Measurements from ENCODE around the gene CYP2A7. TPM values are rescaled to one million over a fixed set of nuclear protein-coding genes. Genes with fewer than 3 reads are reported as not detected.

CYP2A7 gene
- total and polyA plus RNA-seq, 2 donors (not counting 1 experiment from before 2014, with no cell fraction given) = not detected

DNA sequence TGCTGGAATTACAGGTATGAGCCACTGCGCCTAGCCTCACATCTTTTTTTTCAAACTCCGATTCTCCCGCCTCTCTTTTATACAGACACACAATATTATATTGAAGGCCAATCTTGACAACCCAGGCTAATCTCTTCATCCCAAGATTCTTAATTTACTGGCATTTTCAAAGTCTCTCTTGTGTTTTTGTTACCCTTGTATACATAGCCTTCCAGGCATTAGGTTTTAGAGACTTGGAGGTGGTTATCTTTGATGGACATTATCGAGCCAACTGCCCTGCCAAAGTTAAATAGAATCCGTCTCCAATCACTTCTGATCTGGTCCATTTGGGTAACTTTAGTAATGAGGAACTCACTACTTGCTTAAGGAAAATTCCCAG, 14.4 kb upstream of the CYP2A7 start:
- H3K4me1 Mint-ChIP-seq = no peaks in the 10 kb centered on the region
- H3K9me3 ChIP-seq (ENCODE audit: control extremely low read depth in 1 of 3, control insufficient read depth in 2 of 3, insufficient read depth in 1 of 3, low read length in 2 of 3) = peaks cover 0 to 3% (median 0%) of the 10 kb centered on the region in 3 donors
- no peak overlapping the region for H3K27ac Mint-ChIP-seq
- no peak for DNase-seq
- no peak for ATAC-seq (ENCODE audit: low read depth)
- no peak overlapping the region for H3K4me3 ChIP-seq (ENCODE audit: control extremely low read depth in 1 of 5, extremely low read depth in 1 of 5, insufficient read depth in 1 of 5, low read depth in 2 of 5, low read length in 4 of 5)
- no peak overlapping the region for H3K4me3 Mint-ChIP-seq
- intact Hi-C loops (cut with micrococcal nuclease) = no loop called here
- peaks cover 0 to 3% (median 1%) of the 10 kb centered on the region in 4 experiments for H3K27me3 ChIP-seq (replicated peaks in 1 of 4; ENCODE audit: control extremely low read depth in 1 of 4, control insufficient read depth in 3 of 4, insufficient read depth in 4 of 4, low read length in 3 of 4)
- H4K20me1 ChIP-seq (ENCODE audit: control insufficient read depth, insufficient read depth, low read length, poor library complexity, severe bottlenecking) = no peaks in the 10 kb centered on the region
- H3K36me3 ChIP-seq (replicated peaks in 1 of 2; ENCODE audit: control extremely low read depth in 1 of 2, control insufficient read depth in 1 of 2, extremely low read depth in 1 of 2, insufficient read depth in 2 of 2, low read length in 1 of 2) = no peaks in the 10 kb centered on the region
- H3K9me3 Mint-ChIP-seq (ENCODE audit: insufficient read depth) = no peaks in the 10 kb centered on the region
- no peak overlapping the region for H2AFZ ChIP-seq (ENCODE audit: insufficient read depth, low read depth, low read length, poor library complexity, severe bottlenecking)
- H3K9ac ChIP-seq (ENCODE audit: low read length) = no peak overlapping the region
- H3K4me1 ChIP-seq (ENCODE audit: control insufficient read depth in 2 of 2, insufficient read depth in 2 of 2, low read length in 2 of 2) = peaks cover 0 to 8% of the 10 kb centered on the region in 2 donors
- H3K27ac ChIP-seq (ENCODE audit: low read length in 2 of 2) = no peak overlapping the region
- TF ChIP-seq CTCF (IDR thresholded peaks at IDR 0.05) (no peak), EZH2 (IDR thresholded peaks at IDR 0.05; ENCODE audit: borderline replicate concordance, insufficient read depth, low read depth, low read length, poor library complexity, severe bottlenecking) (no peak)
- CTCF ChIA-PET = no interaction called here
- H3K79me2 ChIP-seq (ENCODE audit: control insufficient read depth, insufficient read depth, low read length) = no peaks in the 10 kb centered on the region
- WGBS (ENCODE audit: insufficient coverage) = 100% methylated on average over 3 of the region's 5 CpGs
- POLR2A ChIA-PET = no interaction called here
- H3K4me2 ChIP-seq (replicated peaks; ENCODE audit: low read depth, low read length, poor library complexity, severe bottlenecking) = no peak overlapping the region
- peaks cover 58% of the 10 kb centered on the region for H3K27me3 Mint-ChIP-seq

DNA sequence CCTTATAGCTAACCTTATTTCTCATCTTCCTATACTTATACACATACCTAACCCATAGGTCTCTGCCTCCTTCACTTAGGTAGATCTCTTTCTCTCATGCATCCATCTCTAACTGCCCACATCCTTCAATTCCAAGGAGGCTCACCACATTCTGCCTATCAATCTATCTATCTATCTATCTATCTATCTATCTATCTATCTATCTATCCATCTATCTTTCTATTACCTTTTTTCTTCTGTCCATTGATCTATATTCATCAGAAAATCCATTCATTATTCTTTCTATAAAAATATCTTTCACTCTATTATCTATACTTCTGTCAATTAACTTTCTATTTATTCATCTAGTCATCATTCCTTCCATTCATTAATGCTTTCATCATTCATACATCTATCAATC, 11.1 kb upstream of the CYP2A7 start:
- Mint-ChIP-seq H3K27me3 (peaks cover 62% of the 10 kb centered on the region), H3K9me3 (ENCODE audit: insufficient read depth) (no peaks in the 10 kb centered on the region), H3K4me3 (no peak overlapping the region), H3K4me1 (no peaks in the 10 kb centered on the region), H3K27ac (no peak overlapping the region)
- Histone ChIP-seq H3K27ac (ENCODE audit: low read length in 2 of 2) (no peak overlapping the region), H2AFZ (ENCODE audit: insufficient read depth, low read depth, low read length, poor library complexity, severe bottlenecking) (no peak overlapping the region), H3K9ac (ENCODE audit: low read length) (no peak overlapping the region), H3K27me3 (replicated peaks in 1 of 4; ENCODE audit: control extremely low read depth in 1 of 4, control insufficient read depth in 3 of 4, insufficient read depth in 4 of 4, low read length in 3 of 4) (peaks cover 0 to 7% (median 1%) of the 10 kb centered on the region in 4 experiments), H3K4me3 (ENCODE audit: control extremely low read depth in 1 of 5, extremely low read depth in 1 of 5, insufficient read depth in 1 of 5, low read depth in 2 of 5, low read length in 4 of 5) (no peak overlapping the region), H4K20me1 (ENCODE audit: control insufficient read depth, insufficient read depth, low read length, poor library complexity, severe bottlenecking) (no peaks in the 10 kb centered on the region), H3K4me2 (replicated peaks; ENCODE audit: low read depth, low read length, poor library complexity, severe bottlenecking) (no peak overlapping the region), H3K9me3 (ENCODE audit: control extremely low read depth in 1 of 3, control insufficient read depth in 2 of 3, insufficient read depth in 1 of 3, low read length in 2 of 3) (no peaks in the 10 kb centered on the region), H3K36me3 (replicated peaks in 1 of 2; ENCODE audit: control extremely low read depth in 1 of 2, control insufficient read depth in 1 of 2, extremely low read depth in 1 of 2, insufficient read depth in 2 of 2, low read length in 1 of 2) (no peaks in the 10 kb centered on the region), H3K4me1 (ENCODE audit: control insufficient read depth in 2 of 2, insufficient read depth in 2 of 2, low read length in 2 of 2) (no peaks in the 10 kb centered on the region), H3K79me2 (ENCODE audit: control insufficient read depth, insufficient read depth, low read length) (no peaks in the 10 kb centered on the region)
- POLR2A ChIA-PET = no interaction called here
- ATAC-seq (ENCODE audit: low read depth) = no peak
- CTCF ChIA-PET = no interaction called here
- DNase-seq = no peak
- TF ChIP-seq EZH2 (IDR thresholded peaks at IDR 0.05; ENCODE audit: borderline replicate concordance, insufficient read depth, low read depth, low read length, poor library complexity, severe bottlenecking) (no peak), CTCF (IDR thresholded peaks at IDR 0.05) (no peak)
- intact Hi-C loops (cut with micrococcal nuclease) = no loop called here
